ENCODE measurements around the gene FAM161B.

GRCh38 chr14:73909681-73910080 is 40.2 kb downstream of the FAM161B start:
- no peak for TF ChIP-seq POLR2AphosphoS5 (IDR thresholded peaks at IDR 0.05; ENCODE audit: low read depth, low read length)
- TF ChIP-seq CTCF (IDR thresholded peaks at IDR 0.05) = no peak
- no peak for TF ChIP-seq MXI1 (IDR thresholded peaks at IDR 0.05; ENCODE audit: low read depth, low read length)

All from SK-N-SH (cell line).